ENCODE measurements around the gene SETD2.

The SETD2 gene

DNA sequence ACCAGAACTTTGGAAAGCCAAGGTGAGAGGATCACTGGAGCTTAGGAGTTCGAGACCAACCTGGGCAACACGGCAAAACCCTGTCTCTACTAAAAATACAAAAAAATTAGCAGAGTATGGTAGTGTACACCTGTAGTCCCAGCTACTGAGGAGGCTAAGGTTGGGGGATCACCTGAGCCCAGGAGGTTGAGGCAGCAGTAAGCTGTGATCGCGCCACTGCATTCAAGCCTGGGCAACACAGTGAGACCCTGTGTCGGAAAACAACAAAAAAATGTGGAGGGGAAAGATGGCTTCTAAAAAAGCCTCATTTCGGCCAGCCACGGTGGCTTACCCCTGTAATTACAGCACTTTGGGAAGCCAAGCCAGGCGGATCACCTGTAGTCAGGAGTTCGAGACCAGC, 54.5 kb downstream of the SETD2 start:
- no peak for TF ChIP-seq TCF12 (IDR thresholded peaks at IDR 0.05; ENCODE audit: low read depth)
- no peak for TF ChIP-seq RAD21 (IDR thresholded peaks at IDR 0.05; ENCODE audit: low read depth)
- TF ChIP-seq NFIC (IDR thresholded peaks at IDR 0.05): no peak
- no peak for TF ChIP-seq EGR1 (IDR thresholded peaks at IDR 0.05)
- TF ChIP-seq, protein P1, sequence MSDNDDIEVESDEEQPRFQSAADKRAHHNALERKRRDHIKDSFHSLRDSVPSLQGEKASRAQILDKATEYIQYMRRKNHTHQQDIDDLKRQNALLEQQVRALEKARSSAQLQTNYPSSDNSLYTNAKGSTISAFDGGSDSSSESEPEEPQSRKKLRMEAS (IDR thresholded peaks at IDR 0.05): no peak
- TF ChIP-seq ZBTB7A (IDR thresholded peaks at IDR 0.05; ENCODE audit: low read depth): no peak
- TF ChIP-seq, protein P2, sequence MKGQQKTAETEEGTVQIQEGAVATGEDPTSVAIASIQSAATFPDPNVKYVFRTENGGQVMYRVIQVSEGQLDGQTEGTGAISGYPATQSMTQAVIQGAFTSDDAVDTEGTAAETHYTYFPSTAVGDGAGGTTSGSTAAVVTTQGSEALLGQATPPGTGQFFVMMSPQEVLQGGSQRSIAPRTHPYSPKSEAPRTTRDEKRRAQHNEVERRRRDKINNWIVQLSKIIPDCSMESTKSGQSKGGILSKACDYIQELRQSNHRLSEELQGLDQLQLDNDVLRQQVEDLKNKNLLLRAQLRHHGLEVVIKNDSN (IDR thresholded peaks at IDR 0.05): no peak
- TF ChIP-seq YY1 (IDR thresholded peaks at IDR 0.05; ENCODE audit: low read depth): no peak
- TF ChIP-seq CREB1 (IDR thresholded peaks at IDR 0.05; ENCODE audit: low read depth): no peak
- TF ChIP-seq REST (IDR thresholded peaks at IDR 0.05; ENCODE audit: low read depth): no peak
- no peak for TF ChIP-seq EP300 (IDR thresholded peaks at IDR 0.05; ENCODE audit: borderline replicate concordance)
- TF ChIP-seq TAF1 (IDR thresholded peaks at IDR 0.05; ENCODE audit: low read depth): no peak
- TF ChIP-seq TEAD4 (IDR thresholded peaks at IDR 0.05): no peak
- TF ChIP-seq CEBPB (IDR thresholded peaks at IDR 0.05): no peak
- TF ChIP-seq FOXM1 (IDR thresholded peaks at IDR 0.05; ENCODE audit: borderline replicate concordance, low read depth): no peak

- TF ChIP-seq TAF1 (IDR thresholded peaks at IDR 0.05; ENCODE audit: low read depth) (no peak), NFIC (IDR thresholded peaks at IDR 0.05) (no peak), CREB1 (IDR thresholded peaks at IDR 0.05; ENCODE audit: low read depth) (no peak), FOXM1 (IDR thresholded peaks at IDR 0.05; ENCODE audit: borderline replicate concordance, low read depth) (no peak), ZBTB7A (IDR thresholded peaks at IDR 0.05; ENCODE audit: low read depth) (no peak), EP300 (IDR thresholded peaks at IDR 0.05; ENCODE audit: borderline replicate concordance) (no peak), TCF12 (IDR thresholded peaks at IDR 0.05; ENCODE audit: low read depth) (no peak), CEBPB (IDR thresholded peaks at IDR 0.05) (no peak), RAD21 (IDR thresholded peaks at IDR 0.05; ENCODE audit: low read depth) (no peak), REST (IDR thresholded peaks at IDR 0.05; ENCODE audit: low read depth) (no peak)
- TF ChIP-seq, protein P1 (IDR thresholded peaks at IDR 0.05): no peak
- TF ChIP-seq, protein P2 (IDR thresholded peaks at IDR 0.05): no peak
These were observed 55.4 kb downstream of the SETD2 start for GRCh38 chr3:47108546-47108945.

GRCh38 chr3:47104259-47104658, 59.7 kb downstream of the SETD2 start:
- TF ChIP-seq TAF1 (IDR thresholded peaks at IDR 0.05; ENCODE audit: low read depth) (no peak), NFIC (IDR thresholded peaks at IDR 0.05) (no peak), TCF12 (IDR thresholded peaks at IDR 0.05; ENCODE audit: low read depth) (no peak), EGR1 (IDR thresholded peaks at IDR 0.05) (no peak), REST (IDR thresholded peaks at IDR 0.05; ENCODE audit: low read depth) (no peak), ZBTB7A (IDR thresholded peaks at IDR 0.05; ENCODE audit: low read depth) (no peak), RAD21 (IDR thresholded peaks at IDR 0.05; ENCODE audit: low read depth) (no peak), CEBPB (IDR thresholded peaks at IDR 0.05) (no peak)
- TF ChIP-seq, protein P1 (IDR thresholded peaks at IDR 0.05): no peak
- TF ChIP-seq, protein P2 (IDR thresholded peaks at IDR 0.05): no peak

- TF ChIP-seq EP300 (IDR thresholded peaks at IDR 0.05; ENCODE audit: borderline replicate concordance) (no peak), CREB1 (IDR thresholded peaks at IDR 0.05; ENCODE audit: low read depth) (no peak), NFIC (IDR thresholded peaks at IDR 0.05) (no peak), TCF12 (IDR thresholded peaks at IDR 0.05; ENCODE audit: low read depth) (no peak), TAF1 (IDR thresholded peaks at IDR 0.05; ENCODE audit: low read depth) (no peak)
- TF ChIP-seq, protein P1 (IDR thresholded peaks at IDR 0.05): no peak
These were observed 60.3 kb downstream of the SETD2 start for GRCh38 chr3:47103619-47104018.
